Measurements from ENCODE around the gene CYTH4.

CYTH4 gene

DNA sequence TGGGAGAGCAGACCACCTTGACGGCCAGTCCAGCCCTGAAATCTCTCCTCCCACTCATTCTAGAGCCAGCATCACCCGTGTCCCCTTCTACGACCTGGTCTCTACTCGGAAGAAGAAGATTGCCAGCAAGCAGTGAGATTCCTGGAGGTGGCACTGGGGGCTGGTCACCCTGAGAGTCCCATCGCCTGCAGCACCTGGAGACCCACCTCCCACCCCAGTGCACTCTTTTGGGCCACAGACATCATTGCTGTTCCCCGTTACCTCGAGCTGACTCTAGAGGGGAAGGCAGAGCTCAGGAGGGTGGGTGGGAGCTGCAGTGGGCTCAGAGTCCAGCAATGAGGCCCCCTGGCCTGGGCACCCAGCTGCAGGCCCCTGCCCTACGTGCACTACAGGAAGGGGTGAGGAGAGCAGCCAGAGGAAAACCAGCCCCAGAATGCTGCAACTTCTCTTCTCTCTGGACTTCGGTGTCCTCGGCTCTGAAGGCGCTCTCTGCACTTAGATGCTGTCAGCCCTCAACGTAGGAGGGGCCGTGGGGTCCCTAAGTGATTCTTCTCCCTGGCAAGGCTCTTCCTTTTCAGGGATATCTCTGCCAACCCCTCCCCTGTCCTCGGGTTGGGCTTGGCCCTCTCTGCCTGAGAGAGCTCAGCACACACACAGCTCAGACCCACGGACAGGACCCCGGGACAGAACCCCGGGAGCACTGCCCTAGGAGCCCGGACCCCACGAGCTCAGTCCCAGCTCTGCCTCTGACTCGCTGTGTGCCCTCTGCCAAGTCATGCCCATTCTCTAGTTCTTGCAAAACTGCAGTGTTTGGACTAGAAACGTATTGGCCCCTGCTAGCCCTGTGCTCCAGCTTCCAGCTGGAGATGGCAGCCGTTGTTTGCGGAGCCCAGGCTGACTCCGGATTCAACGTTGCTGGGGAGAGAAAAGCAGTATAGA, 31.3 kb downstream of the CYTH4 start:
- TF ChIP-seq, protein P1, sequence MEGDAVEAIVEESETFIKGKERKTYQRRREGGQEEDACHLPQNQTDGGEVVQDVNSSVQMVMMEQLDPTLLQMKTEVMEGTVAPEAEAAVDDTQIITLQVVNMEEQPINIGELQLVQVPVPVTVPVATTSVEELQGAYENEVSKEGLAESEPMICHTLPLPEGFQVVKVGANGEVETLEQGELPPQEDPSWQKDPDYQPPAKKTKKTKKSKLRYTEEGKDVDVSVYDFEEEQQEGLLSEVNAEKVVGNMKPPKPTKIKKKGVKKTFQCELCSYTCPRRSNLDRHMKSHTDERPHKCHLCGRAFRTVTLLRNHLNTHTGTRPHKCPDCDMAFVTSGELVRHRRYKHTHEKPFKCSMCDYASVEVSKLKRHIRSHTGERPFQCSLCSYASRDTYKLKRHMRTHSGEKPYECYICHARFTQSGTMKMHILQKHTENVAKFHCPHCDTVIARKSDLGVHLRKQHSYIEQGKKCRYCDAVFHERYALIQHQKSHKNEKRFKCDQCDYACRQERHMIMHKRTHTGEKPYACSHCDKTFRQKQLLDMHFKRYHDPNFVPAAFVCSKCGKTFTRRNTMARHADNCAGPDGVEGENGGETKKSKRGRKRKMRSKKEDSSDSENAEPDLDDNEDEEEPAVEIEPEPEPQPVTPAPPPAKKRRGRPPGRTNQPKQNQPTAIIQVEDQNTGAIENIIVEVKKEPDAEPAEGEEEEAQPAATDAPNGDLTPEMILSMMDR (IDR thresholded peaks at IDR 0.05): no peak
- TF ChIP-seq ZFX (IDR thresholded peaks at IDR 0.05; ENCODE audit: borderline replicate concordance): no peak
- H3K27ac ChIP-seq: no peak overlapping the region

DNA sequence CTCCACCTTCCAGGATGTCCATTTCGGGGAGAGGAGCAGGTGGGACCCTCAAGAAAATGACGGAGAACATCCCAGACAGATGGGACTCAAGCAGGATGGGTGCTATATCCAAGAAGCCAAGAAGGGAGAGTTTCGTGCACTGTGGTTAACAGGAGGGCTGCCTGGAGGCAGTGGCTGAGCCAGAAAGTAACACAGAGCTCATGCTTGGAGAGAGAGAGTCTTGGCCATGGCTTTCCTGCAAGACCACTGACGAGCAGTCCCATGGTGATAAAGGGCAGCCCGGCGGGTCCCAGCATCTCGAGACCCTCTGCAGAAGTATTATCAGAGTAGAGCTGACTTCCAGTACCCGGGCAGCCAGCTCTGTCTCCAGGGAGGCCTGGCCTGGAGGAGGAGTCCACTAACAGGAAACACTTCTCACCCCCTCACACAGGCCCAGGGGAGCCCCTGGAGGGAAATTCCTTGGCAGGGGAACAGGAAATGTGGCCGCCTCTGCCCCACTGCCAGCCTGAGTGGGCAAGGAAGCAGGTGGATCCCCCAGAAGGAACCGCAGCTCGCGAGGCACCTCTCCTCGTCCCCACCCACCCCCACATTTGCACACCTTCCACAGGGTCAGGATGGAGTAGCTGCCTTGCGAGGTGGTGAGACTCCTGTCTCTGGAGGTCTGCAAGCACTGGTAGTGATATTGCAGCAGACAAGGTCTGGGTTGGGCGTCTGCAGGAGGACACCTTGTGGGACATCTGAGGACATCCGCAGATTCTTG, 32.2 kb downstream of the CYTH4 start:
- no peak overlapping the region for H3K27ac ChIP-seq
- TF ChIP-seq ZFX (IDR thresholded peaks at IDR 0.05; ENCODE audit: borderline replicate concordance): no peak
- TF ChIP-seq, protein P1 (IDR thresholded peaks at IDR 0.05): no peak

DNA sequence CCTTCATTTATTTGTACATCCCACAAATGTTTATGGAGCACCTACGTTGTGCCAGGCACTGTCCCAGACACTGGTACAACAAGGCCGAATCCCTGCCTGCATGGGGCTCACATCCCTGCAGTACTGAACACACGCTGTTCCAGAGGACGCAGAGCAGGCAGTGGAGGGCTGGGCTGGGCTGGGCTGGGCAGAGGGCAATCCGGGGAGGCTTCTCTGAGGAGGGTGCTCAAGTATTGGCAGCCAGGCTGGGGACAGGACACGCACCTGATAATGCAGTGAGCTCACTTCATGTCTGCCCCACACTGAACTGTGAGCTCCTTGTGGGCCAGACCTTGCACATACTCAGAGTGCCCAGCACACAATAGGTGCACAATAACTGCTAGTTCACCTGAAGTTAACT, 34.1 kb downstream of the CYTH4 start:
- no peak overlapping the region for H3K27ac ChIP-seq
- TF ChIP-seq ZFX (IDR thresholded peaks at IDR 0.05; ENCODE audit: borderline replicate concordance): no peak
- TF ChIP-seq, protein P1 (IDR thresholded peaks at IDR 0.05): no peak

DNA sequence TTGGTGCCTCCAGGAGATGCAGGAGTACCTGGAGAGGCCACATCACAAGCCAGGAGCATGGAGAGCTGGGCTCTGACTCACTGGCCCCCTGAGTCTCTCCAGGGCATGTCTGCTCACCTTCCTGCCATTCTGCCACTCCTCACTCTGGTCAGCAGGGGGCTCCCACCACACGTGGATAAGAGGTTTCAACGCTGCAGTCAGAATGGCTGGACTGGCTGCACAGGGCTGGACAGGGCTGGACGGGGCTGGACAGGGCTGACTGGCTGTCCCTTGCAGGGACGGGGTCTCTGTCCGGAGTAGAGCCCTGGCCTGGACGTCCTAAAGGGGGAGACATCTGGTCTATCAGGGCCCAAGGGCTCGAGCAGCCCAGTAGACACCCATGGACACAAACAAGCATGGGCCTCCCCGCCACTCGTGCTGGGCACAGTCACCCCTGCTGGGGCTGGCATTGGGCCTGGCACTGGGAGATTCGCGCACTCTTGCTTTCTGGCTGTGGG, 34.6 kb downstream of the CYTH4 start:
- TF ChIP-seq, protein P1 (IDR thresholded peaks at IDR 0.05): peak; percentile 82
- TF ChIP-seq ZFX (IDR thresholded peaks at IDR 0.05; ENCODE audit: borderline replicate concordance): no peak
- H3K27ac ChIP-seq: no peak overlapping the region

DNA sequence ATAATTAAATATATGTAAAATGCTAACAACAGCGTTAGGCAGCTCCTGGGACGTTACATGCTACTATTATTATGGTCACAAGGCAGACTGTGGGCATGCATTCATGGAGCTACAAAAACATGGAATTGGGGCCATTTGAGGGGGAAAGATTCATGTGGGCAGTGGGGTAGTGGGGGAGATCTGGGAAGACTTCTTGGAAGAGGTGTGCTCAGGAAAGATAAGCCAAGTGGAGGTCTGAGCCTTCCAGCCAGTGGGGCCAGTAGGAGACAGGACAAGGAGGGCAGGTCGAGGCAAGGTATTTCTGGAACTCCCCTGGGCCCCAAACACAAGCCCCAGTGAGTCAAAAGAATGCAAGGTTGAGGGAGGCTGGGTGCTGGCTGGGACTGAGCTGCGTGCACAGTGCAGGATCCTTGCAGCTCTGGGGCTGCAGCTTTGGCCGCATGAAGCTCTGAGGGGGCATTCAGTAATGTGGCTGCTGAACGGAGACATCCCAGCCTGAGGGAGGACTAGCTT, 35.4 kb downstream of the CYTH4 start:
- no peak overlapping the region for H3K27ac ChIP-seq
- TF ChIP-seq ZFX (IDR thresholded peaks at IDR 0.05; ENCODE audit: borderline replicate concordance): no peak
- TF ChIP-seq, protein P1 (IDR thresholded peaks at IDR 0.05): no peak

DNA sequence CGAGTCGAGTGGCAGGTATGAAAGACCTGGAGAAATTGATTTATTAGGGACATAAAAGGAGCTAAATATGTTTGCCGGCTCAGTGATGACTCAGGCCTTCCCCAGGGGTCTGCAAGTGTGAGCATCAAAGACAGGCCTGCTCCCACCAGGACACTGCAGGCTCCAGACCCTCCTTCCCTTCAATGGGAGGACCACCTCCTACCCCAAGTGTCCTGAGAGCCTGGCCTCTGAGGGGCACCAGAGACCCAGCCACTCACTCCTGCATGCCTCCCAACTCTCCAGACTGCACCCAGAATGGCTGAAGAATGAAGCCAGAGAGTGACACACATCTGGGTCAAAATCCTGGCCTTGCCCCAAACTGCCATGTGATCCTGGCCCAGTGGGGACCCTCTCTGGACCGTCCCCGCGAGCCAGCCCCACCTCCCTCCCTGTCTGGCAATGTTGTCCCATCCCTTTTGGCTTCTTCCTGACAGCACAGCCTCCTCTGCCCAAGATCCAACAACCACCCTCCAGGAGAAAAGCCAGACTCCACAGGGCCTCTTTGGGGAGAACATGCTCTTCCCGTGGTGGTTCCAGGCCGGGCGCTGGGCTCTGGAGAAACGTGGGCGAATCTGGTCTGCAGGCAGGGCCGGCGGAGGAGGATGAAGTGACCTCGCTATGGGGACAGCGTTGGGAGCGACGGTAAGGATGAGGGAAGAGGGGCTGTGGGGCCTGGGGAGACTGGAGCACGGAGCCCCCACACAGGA, 36.2 kb downstream of the CYTH4 start:
- H3K27ac ChIP-seq: no peak overlapping the region
- TF ChIP-seq, protein P1 (IDR thresholded peaks at IDR 0.05): no peak
- TF ChIP-seq ZFX (IDR thresholded peaks at IDR 0.05; ENCODE audit: borderline replicate concordance): no peak

Data from 22Rv1 (cell line).